Sigmoid colon (tissue), 4 donors: ENCODE results near the gene BTBD9.

Experiments
- CTCF ChIP-seq, 4 experiments: fragments of 450-650 bp in 3 of 4; fragments of 200-600 bp in 1 of 4; IDR thresholded peaks; one replicate each; pipeline ENCODE4 v1.5.1; 2016 to 2019; ENCODE audit warnings: antibody characterized with exemption in 4 of 4, mild to moderate bottlenecking in 3 of 4, moderate library complexity in 2 of 4
- EP300 ChIP-seq, 4 donors: sonication (generic); formaldehyde crosslinking; IDR thresholded peaks; one replicate each; pipeline ENCODE4 v1.6.1; 2017; ENCODE audit warnings: antibody characterized with exemption in 4 of 4

- TF ChIP-seq CTCF (IDR thresholded peaks at IDR 0.05) (no peak), EP300 (IDR thresholded peaks at IDR 0.05) (no peak)
Observed at GRCh38 chr6:38164671-38165108, 475.0 kb downstream of the BTBD9 start.
